Frontal cortex (tissue), 4 donors: Measurements from ENCODE around the gene HPS6. TPM values are rescaled to one million over a fixed set of nuclear protein-coding genes. Genes with fewer than 3 reads are reported as not detected.

Source experiments
- DNase-seq, 2 donors: peaks; one replicate each; pipeline ENCODE4 v3.0.0; 2012; ENCODE audit warnings: low spot score in 2 of 2
- FAIRE-seq: peaks from 2 replicates; lab custom pipeline; 2012; peaks lifted over from hg19 to GRCh38; lab: Jason Lieb, UNC
- small RNA-seq: library from RNA; depleted of rRNA; stranded (forward); fragments of <200 nt; gene quantifications from one replicate; pipeline ENCODE3, GENCODE V24; 2014
- total RNA-seq: library from RNA; depleted of rRNA; stranded (reverse); fragments of >200 nt; gene quantifications from one replicate; pipeline ENCODE4 v1.2.3, GENCODE V29; 2014
- donor health status: control.
- donor health status: control.
- donor health status: control.

The HPS6 gene
- total RNA-seq, 1 donor from 2014 or later, result 21.2 TPM

- DNase-seq (peak; percentile 79 to 86), FAIRE-seq (no peak)
These were observed 49.9 kb downstream of the HPS6 start for GRCh38 chr10:102114861-102115618.

- DNase-seq (no peak), FAIRE-seq (no peak)
These were observed 50.6 kb downstream of the HPS6 start for GRCh38 chr10:102115775-102116174.

GRCh38 chr10:102116656-102117055 is 51.5 kb downstream of the HPS6 start:
- DNase-seq (no peak), FAIRE-seq (no peak)

Small RNA genes within 50 kb of the gene (small RNA-seq; reads per million reads assigned to genes)
- not detected for gene AL500527.1
- gene AL500527.2, result not detected

Other genes starting within 250 kb of the HPS6 start
- gene OGA, start 246.9 kb upstream of the HPS6 start, total RNA-seq, result 407 TPM
- 12.6 TPM for gene KCNIP2, start 221.5 kb upstream of the HPS6 start, total RNA-seq
- 23.2 TPM for gene ARMH3, start 9.2 kb upstream of the HPS6 start, total RNA-seq
- gene LDB1, start 55.0 kb downstream of the HPS6 start, total RNA-seq, result 94.2 TPM
- 8.6 TPM for gene PPRC1, start 67.7 kb downstream of the HPS6 start, total RNA-seq
- gene NOLC1, start 87.0 kb downstream of the HPS6 start, total RNA-seq, result 40.8 TPM
- not detected for gene ELOVL3, start 160.9 kb downstream of the HPS6 start, total RNA-seq
- gene PITX3, start 176.2 kb downstream of the HPS6 start, total RNA-seq, result not detected
- 14.7 TPM for gene GBF1, start 180.2 kb downstream of the HPS6 start, total RNA-seq